GM12878 (cell line): ENCODE data around the gene SLC2A4RG. TPM values are rescaled to one million over a fixed set of nuclear protein-coding genes. Genes with fewer than 3 reads are reported as not detected.

Experiments
- ATAC-seq: fragments of 200-7000 bp; cut with Tn5 transposase; 3 replicates; pipeline ENCODE4 v1.9.1; 2020; ENCODE audit warnings: mild to moderate bottlenecking, moderate library complexity
- BruUV-seq: library from RNA; stranded (reverse); fragments of 400-500 nt; replicated peaks from 2 replicates; lab custom pipeline; 2021; lab: Mats Ljungman, UMichigan
- CTCF ChIA-PET: fragments of 300-600 bp; sonication (Branson Sonifier 250); formaldehyde crosslinking; extraction: SDS; loops from one replicate; lab custom pipeline; 2021; ENCODE audit warnings: inconsistent platforms; lab: Yijun Ruan, JAX
- POLR2A ChIA-PET: fragments of 350-600 bp; formaldehyde crosslinking; extraction: SDS; loops from one replicate; lab custom pipeline; 2021; ENCODE audit warnings: inconsistent platforms; lab: Charles Lee
- RAD21 ChIA-PET: fragments of 300-600 bp; sonication (Branson Sonifier 250); formaldehyde crosslinking; loops from one replicate; lab custom pipeline; 2023; ENCODE audit warnings: antibody characterized with exemption; ENCODE audit not compliant: unreplicated experiment; lab: Charles Lee
- SMC1A ChIA-PET: fragments of 300-600 bp; sonication (Branson Sonifier 250); formaldehyde crosslinking; loops from one replicate; lab custom pipeline; 2023; ENCODE audit not compliant: unreplicated experiment, uncharacterized antibody; lab: Charles Lee
- DNase-seq: peaks from one replicate; pipeline ENCODE4 v3.0.0-alpha.2; 2011; ENCODE audit warnings: low read depth, low spot score
- FAIRE-seq: peaks from 3 replicates; lab custom pipeline; 2011; peaks lifted over from hg19 to GRCh38; lab: Jason Lieb, UNC
- H2AFZ ChIP-seq: 2 replicates; pipeline ENCODE4 v1.6.0; 2011; ENCODE audit warnings: low read depth, low read length, control low read depth; ENCODE audit not compliant: control insufficient read depth
- H3K27ac ChIP-seq: 2 replicates; pipeline ENCODE4 v1.5.1; 2011; ENCODE audit warnings: control low read depth; ENCODE audit not compliant: control insufficient read depth, insufficient read depth
- H3K27me3 ChIP-seq, 2 experiments: replicated peaks in 1 of 2; 2 replicates each; pipeline versions ENCODE4 v1.6.0 to v1.6.1; 2011; ENCODE audit warnings: low read length in 1 of 2; ENCODE audit not compliant: control insufficient read depth in 2 of 2, insufficient read depth in 2 of 2
- H3K36me3 ChIP-seq, 2 experiments: 2 replicates each; pipeline ENCODE4 v1.5.1; 2011; ENCODE audit warnings: low read length in 1 of 2; ENCODE audit not compliant: control insufficient read depth in 2 of 2, insufficient read depth in 2 of 2
- H3K4me1 ChIP-seq: 2 replicates; pipeline ENCODE4 v1.6.1; 2011; ENCODE audit warnings: mild to moderate bottlenecking, low read length, moderate library complexity, mixed read lengths; ENCODE audit not compliant: control insufficient read depth, insufficient read depth
- H3K4me2 ChIP-seq: 2 replicates; pipeline ENCODE4 v1.6.0; 2011; ENCODE audit warnings: control low read depth; ENCODE audit not compliant: control insufficient read depth, insufficient read depth
- H3K4me3 ChIP-seq: fragments of 200-600 bp; sonication (generic); 2 replicates; pipeline ENCODE4 v1.5.1; 2016
- H3K79me2 ChIP-seq: 2 replicates; pipeline ENCODE4 v1.6.0; 2011; ENCODE audit warnings: low read length; ENCODE audit not compliant: control insufficient read depth, insufficient read depth
- H3K9ac ChIP-seq: 2 replicates; pipeline ENCODE4 v1.8.0; 2011; ENCODE audit warnings: low read length, control low read depth, mixed read lengths; ENCODE audit not compliant: control insufficient read depth, insufficient read depth
- H3K9me3 ChIP-seq: replicated peaks from 3 replicates; pipeline ENCODE4 v1.5.1; 2011; ENCODE audit warnings: mild to moderate bottlenecking, low read length; ENCODE audit not compliant: control insufficient read depth, insufficient read depth
- H4K20me1 ChIP-seq: 2 replicates; pipeline ENCODE4 v1.6.0; 2011; ENCODE audit not compliant: control insufficient read depth, insufficient read depth
- POLR2A ChIP-seq: IDR thresholded peaks from 2 replicates; pipeline ENCODE4 v1.6.1; 2011; ENCODE audit warnings: low read depth, mild to moderate bottlenecking, low read length
- WGBS: methylation state at CpG from one replicate; pipeline ENCODE4 v1.1.6; 2016; ENCODE audit warnings: low lambda C conversion rate; ENCODE audit not compliant: insufficient replicate concordance, insufficient coverage; ENCODE audit errors: missing lambda C conversion rate; 5-methylcytosine and 5-hydroxymethylcytosine counted together
- in situ Hi-C: fragments of 300-500 bp; cut with MboI; formaldehyde crosslinking; loops from 9 replicates; pipeline ENCODE4 v1.14.3; 2018; ENCODE audit warnings: mixed read lengths
- intact Hi-C: fragments of 100-400 bp; cut with micrococcal nuclease; formaldehyde crosslinking; loops from one replicate; pipeline ENCODE4 v1.14.2; 2022; ENCODE audit not compliant: unreplicated experiment
- polyA plus RNA-seq, 11 experiments: library from polyadenylated mRNA; depleted of rRNA in 4 of 11; unstranded in 6 of 11; stranded (reverse) in 5 of 11; fragments of >200 nt; fragmentation: Nextera tagmentation in 4 of 11; fragmentation: Illumina TruSeq in 1 of 11; extraction: Ambion mirVana in 4 of 11; extraction: Trizol in 1 of 11; gene quantifications; 1 replicate in 1 of 11; 2 replicates in 10 of 11; pipeline versions ENCODE4 v1.2.1 to v1.2.3, GENCODE V29; 2011 to 2016; ENCODE audit warnings: inconsistent platforms in 2 of 11, missing spikeins in 2 of 11, low read depth in 1 of 11
- total RNA-seq, 4 experiments: library from RNA; depleted of rRNA in 3 of 4; stranded (reverse); fragments of >200 nt in 3 of 4; fragmentation: Illumina TruSeq in 1 of 4; extraction: Trizol in 1 of 4; gene quantifications; 2 replicates each; pipeline versions ENCODE4 v1.2.1 to v1.2.3, GENCODE V29; 2013 to 2021
- TF ChIP-seq, protein P1 (sequence below): fragments of 150-350 bp; IDR thresholded peaks from 2 replicates; pipeline ENCODE4 v1.6.1; 2016; ENCODE audit warnings: low read depth, low read length

SLC2A4RG gene
- total and polyA plus RNA-seq, 10 of the 15 experiments (the other 5 are each of a cell fraction or from before 2014, with no cell fraction given): 0.34 to 65.9 (median 13.3) TPM

DNA sequence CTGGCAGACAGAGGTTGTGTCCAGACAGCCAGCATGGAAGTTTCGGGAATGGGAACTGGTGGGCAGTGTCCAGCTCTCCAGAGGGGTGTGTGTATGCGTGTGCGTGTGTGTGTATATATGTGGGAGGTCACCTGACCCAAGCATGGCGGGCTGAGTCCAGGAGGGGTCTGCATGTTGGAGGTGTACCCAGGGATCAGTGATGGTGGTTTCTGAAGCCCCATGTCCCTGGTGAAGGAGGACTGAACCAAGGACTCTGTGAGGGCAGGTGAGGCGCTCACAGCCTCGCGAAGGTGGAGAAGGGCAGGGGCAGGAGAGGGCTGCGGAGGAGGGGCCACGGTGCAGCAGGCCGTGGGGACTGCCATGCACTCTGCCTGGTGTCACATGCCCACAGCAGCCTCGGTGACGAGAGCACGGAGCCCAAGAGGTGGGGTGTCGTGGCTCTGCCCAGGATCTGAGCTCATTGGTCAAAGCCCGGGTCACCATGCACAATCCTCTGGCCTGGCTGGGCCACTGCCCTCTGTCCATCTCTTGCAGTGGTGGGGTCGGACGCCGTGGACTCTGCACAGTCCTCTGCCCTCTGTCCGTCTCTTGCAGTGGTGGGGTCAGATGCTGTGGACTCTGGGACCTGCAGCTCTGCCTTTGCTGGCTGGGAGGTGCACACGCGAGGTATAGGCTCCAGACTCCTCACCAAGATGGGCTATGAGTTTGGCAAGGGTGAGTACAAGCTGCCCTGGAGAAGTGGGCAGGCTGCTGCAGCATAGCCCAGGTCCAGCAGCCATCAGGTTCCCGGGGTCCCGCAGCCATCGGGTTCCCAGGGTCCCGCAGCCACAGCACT, 5.2 kb upstream of the SLC2A4RG start:
- BruUV-seq: no TSS peak
- intact Hi-C loops: no loop called here
- RAD21 ChIA-PET: interaction anchor here (1.2 kb wide), 1 partner anchor 36 kb away, joined by 3 read pairs; no protein-coding TSS in a partner anchor
- H3K9me3 ChIP-seq: 0 out of 3 replicates have a peak, but pooled peaks cover 1% of the 10 kb centered on the region
- in situ Hi-C loops: no loop called here
- WGBS: 96% methylated on average over 25 of the region's 25 CpGs
- DNase-seq (no peak), ATAC-seq (no peak), FAIRE-seq (no peak)
- no peak overlapping the region for H3K27ac ChIP-seq
- H3K36me3 ChIP-seq: peaks cover 11 to 27% of the 10 kb centered on the region in 2 experiments; a peak in 3 of 4 replicates
- H3K79me2 ChIP-seq: peaks cover 33% of the 10 kb centered on the region
- SMC1A ChIA-PET: no interaction called here
- H3K9ac ChIP-seq: no peak overlapping the region
- no peaks in the 10 kb centered on the region for H4K20me1 ChIP-seq
- peaks cover 53% of the 10 kb centered on the region for H3K4me1 ChIP-seq
- no peaks in the 10 kb centered on the region for H3K27me3 ChIP-seq
- H3K4me3 ChIP-seq: no peak overlapping the region
- H2AFZ ChIP-seq: no peak overlapping the region
- no peak overlapping the region for H3K4me2 ChIP-seq
- POLR2A ChIA-PET: no interaction called here
- CTCF ChIA-PET: interaction anchor here (1.5 kb wide), 1 partner anchor 26 kb away, joined by 4 read pairs; the partner anchor contains the start of genes ARFRP1 and ZGPAT
- peak; percentile 11; the same call in 1 of the 2 replicates for TF ChIP-seq POLR2A
- TF ChIP-seq, protein P1, sequence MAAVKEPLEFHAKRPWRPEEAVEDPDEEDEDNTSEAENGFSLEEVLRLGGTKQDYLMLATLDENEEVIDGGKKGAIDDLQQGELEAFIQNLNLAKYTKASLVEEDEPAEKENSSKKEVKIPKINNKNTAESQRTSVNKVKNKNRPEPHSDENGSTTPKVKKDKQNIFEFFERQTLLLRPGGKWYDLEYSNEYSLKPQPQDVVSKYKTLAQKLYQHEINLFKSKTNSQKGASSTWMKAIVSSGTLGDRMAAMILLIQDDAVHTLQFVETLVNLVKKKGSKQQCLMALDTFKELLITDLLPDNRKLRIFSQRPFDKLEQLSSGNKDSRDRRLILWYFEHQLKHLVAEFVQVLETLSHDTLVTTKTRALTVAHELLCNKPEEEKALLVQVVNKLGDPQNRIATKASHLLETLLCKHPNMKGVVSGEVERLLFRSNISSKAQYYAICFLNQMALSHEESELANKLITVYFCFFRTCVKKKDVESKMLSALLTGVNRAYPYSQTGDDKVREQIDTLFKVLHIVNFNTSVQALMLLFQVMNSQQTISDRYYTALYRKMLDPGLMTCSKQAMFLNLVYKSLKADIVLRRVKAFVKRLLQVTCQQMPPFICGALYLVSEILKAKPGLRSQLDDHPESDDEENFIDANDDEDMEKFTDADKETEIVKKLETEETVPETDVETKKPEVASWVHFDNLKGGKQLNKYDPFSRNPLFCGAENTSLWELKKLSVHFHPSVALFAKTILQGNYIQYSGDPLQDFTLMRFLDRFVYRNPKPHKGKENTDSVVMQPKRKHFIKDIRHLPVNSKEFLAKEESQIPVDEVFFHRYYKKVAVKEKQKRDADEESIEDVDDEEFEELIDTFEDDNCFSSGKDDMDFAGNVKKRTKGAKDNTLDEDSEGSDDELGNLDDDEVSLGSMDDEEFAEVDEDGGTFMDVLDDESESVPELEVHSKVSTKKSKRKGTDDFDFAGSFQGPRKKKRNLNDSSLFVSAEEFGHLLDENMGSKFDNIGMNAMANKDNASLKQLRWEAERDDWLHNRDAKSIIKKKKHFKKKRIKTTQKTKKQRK: no peak
- TF ChIP-seq, all 136 proteins: peak for 1
